Transverse colon (tissue), 4 donors: Measurements from ENCODE around the gene ETV6. TPM values are rescaled to one million over a fixed set of nuclear protein-coding genes. Genes with fewer than 3 reads are reported as not detected.

ENCODE experiments used
- DNase-seq: peaks from one replicate; pipeline ENCODE4 v3.0.0-alpha.2; 2019
- H3K27ac ChIP-seq, 4 donors: fragments of 200-600 bp; sonication (generic); 2 replicates each; pipeline ENCODE4 v1.5.1; 2016 to 2018; ENCODE audit warnings: inconsistent platforms in 4 of 4
- H3K27me3 ChIP-seq: fragments of 200-600 bp; sonication (generic); 2 replicates; pipeline ENCODE4 v1.5.1; 2017; ENCODE audit warnings: inconsistent platforms
- H3K36me3 ChIP-seq, 4 donors: fragments of 200-600 bp; sonication (generic); 2 replicates each; pipeline ENCODE4 v1.5.1; 2017 to 2019; ENCODE audit warnings: inconsistent platforms in 4 of 4
- H3K4me1 ChIP-seq, 4 donors: fragments of 200-600 bp; sonication (generic); 2 replicates each; pipeline ENCODE4 v1.5.1; 2017 to 2020; ENCODE audit warnings: inconsistent platforms in 4 of 4
- H3K4me3 ChIP-seq, 4 donors: fragments of 200-600 bp; sonication (generic); 1 replicate in 1 of 4; 2 replicates in 3 of 4; pipeline versions ENCODE4 v1.5.1 to v1.6.1; 2017 to 2019; ENCODE audit warnings: inconsistent platforms in 4 of 4
- H3K9me3 ChIP-seq, 2 donors: fragments of 200-600 bp; sonication (generic); 2 replicates each; pipeline ENCODE4 v1.5.1; 2017 to 2019; ENCODE audit warnings: inconsistent platforms in 2 of 2
- CTCF ChIP-seq, 5 experiments: fragments of 200-600 bp in 3 of 5; fragments of 450-650 bp in 2 of 5; sonication (generic) in 3 of 5; IDR thresholded peaks; 1 replicate in 2 of 5; 2 replicates in 3 of 5; pipeline ENCODE4 v1.5.1; 2016 to 2017; ENCODE audit warnings: antibody characterized with exemption in 5 of 5, inconsistent platforms in 3 of 5, mild to moderate bottlenecking in 2 of 5, moderate library complexity in 1 of 5
- EP300 ChIP-seq: sonication (generic); formaldehyde crosslinking; IDR thresholded peaks from one replicate; pipeline ENCODE4 v1.6.1; 2017; ENCODE audit warnings: antibody characterized with exemption, low read depth
- POLR2A ChIP-seq: fragments of 450-650 bp; IDR thresholded peaks from one replicate; pipeline ENCODE4 v1.6.1; 2016; ENCODE audit warnings: antibody characterized with exemption, mild to moderate bottlenecking, moderate library complexity
- POLR2AphosphoS5 ChIP-seq, 3 donors: sonication (generic); formaldehyde crosslinking; IDR thresholded peaks; one replicate each; pipeline ENCODE4 v1.6.1; 2016; ENCODE audit warnings: antibody characterized with exemption in 3 of 3
- WGBS, 2 donors: methylation state at CpG; one replicate each; pipeline ENCODE4 v1.1.5; 2018; ENCODE audit warnings: low coverage in 1 of 2; 5-methylcytosine and 5-hydroxymethylcytosine counted together
- in situ Hi-C, 4 donors: fragments of 200-750 bp; cut with MboI; loops; one replicate each; pipeline versions ENCODE4 v1.15.0 to v1.15.1; 2017; ENCODE audit warnings: low sequenced_read_pairs in 3 of 4, low pct_ligation_motif_present in 1 of 4, low pct_unique_long_range_greater_than_20kb in 1 of 4
- intact Hi-C: fragments of 100-400 bp; cut with DNase I; formaldehyde crosslinking; loops from one replicate; pipeline ENCODE4 v1.15.1; 2023; ENCODE audit warnings: low total_unique reads
- total RNA-seq, 4 donors: library from RNA; depleted of rRNA; stranded (reverse); fragments of >200 nt; gene quantifications; one replicate each; pipeline ENCODE4 v1.1.0, GENCODE V29; 2016

The ETV6 gene
- total RNA-seq, 4 donors from 2014 or later = 19.9 to 47.9 (median 41.0) TPM

- in situ Hi-C loops = no loop called here
- H3K4me3 ChIP-seq = no peak overlapping the region
- no peak for DNase-seq
- intact Hi-C loops = no loop called here
- no peaks in the 10 kb centered on the region for H3K27me3 ChIP-seq
- no peak overlapping the region for H3K27ac ChIP-seq
- no peaks in the 10 kb centered on the region for H3K9me3 ChIP-seq
- no peak for TF ChIP-seq POLR2A
- TF ChIP-seq POLR2AphosphoS5 (IDR thresholded peaks at IDR 0.05) = no peak
- TF ChIP-seq CTCF (IDR thresholded peaks at IDR 0.05) = no peak
- no peak for TF ChIP-seq EP300
- H3K36me3 ChIP-seq = peaks cover 0 to 9% (median 2%) of the 10 kb centered on the region in 4 donors
- 70 to 74% methylated on average over 4 of the region's 4 CpGs for WGBS, 2 donors
- peaks cover under 1 to 16% (median 3%) of the 10 kb centered on the region in 4 donors for H3K4me1 ChIP-seq
Observed at GRCh38 chr12:11846488-11846887, 197.0 kb downstream of the ETV6 start.

- no peaks in the 10 kb centered on the region for H3K27me3 ChIP-seq
- H3K4me3 ChIP-seq = no peak overlapping the region
- in situ Hi-C loops (no loop called here), intact Hi-C loops (no loop called here)
- TF ChIP-seq POLR2A (no peak), POLR2AphosphoS5 (IDR thresholded peaks at IDR 0.05) (no peak), CTCF (IDR thresholded peaks at IDR 0.05) (no peak), EP300 (no peak)
- peaks cover 0 to 9% (median 2%) of the 10 kb centered on the region in 4 donors for H3K36me3 ChIP-seq
- H3K27ac ChIP-seq = no peak overlapping the region
- WGBS, 2 donors = 70 to 96% methylated on average over 1 of the region's 1 CpG
- no peaks in the 10 kb centered on the region for H3K9me3 ChIP-seq
- H3K4me1 ChIP-seq = peaks cover 0 to 17% (median 2%) of the 10 kb centered on the region in 4 donors
- DNase-seq = no peak
Observed at GRCh38 chr12:11847539-11847938, 198.1 kb downstream of the ETV6 start.

GRCh38 chr12:11849757-11850504, 200.5 kb downstream of the ETV6 start:
- intact Hi-C loops = loop anchor here (10.0 kb wide), 1 partner anchor 195 kb away; no protein-coding TSS in a partner anchor
- Histone ChIP-seq H3K27ac (no peak overlapping the region), H3K36me3 (peaks cover 0 to 7% (median 1%) of the 10 kb centered on the region in 4 donors), H3K9me3 (no peaks in the 10 kb centered on the region), H3K27me3 (no peaks in the 10 kb centered on the region), H3K4me3 (no peak overlapping the region), H3K4me1 (peaks cover 3 to 30% (median 13%) of the 10 kb centered on the region in 4 donors)
- 93% methylated on average over 19 of the region's 19 CpGs; no CpG with 5 or more reads in 1 of the 2 donors for WGBS, 2 donors
- DNase-seq = no peak
- TF ChIP-seq POLR2AphosphoS5 (IDR thresholded peaks at IDR 0.05) (no peak), EP300 (no peak), POLR2A (no peak), CTCF (IDR thresholded peaks at IDR 0.05) (no peak)
- in situ Hi-C loops = no loop called here

GRCh38 chr12:11853126-11853525, 203.7 kb downstream of the ETV6 start:
- H3K27me3 ChIP-seq = no peaks in the 10 kb centered on the region
- H3K4me1 ChIP-seq = peaks cover 3 to 45% (median 21%) of the 10 kb centered on the region in 4 donors
- H3K27ac ChIP-seq = peak overlapping the region in 3 of 4 donors; percentile 3 to 62 (median 9)
- intact Hi-C loops (loop anchor here (10.0 kb wide), 1 partner anchor 198 kb away; no protein-coding TSS in a partner anchor), in situ Hi-C loops (no loop called here)
- WGBS, 2 donors = 56 to 63% methylated on average over 8 to 12 of the region's 12 CpGs
- DNase-seq = peak; percentile 49
- H3K4me3 ChIP-seq = no peak overlapping the region
- TF ChIP-seq POLR2AphosphoS5 (IDR thresholded peaks at IDR 0.05) (peak in 1 of 3 donors; percentile 27), POLR2A (no peak)
- H3K36me3 ChIP-seq = no peaks in the 10 kb centered on the region
- H3K9me3 ChIP-seq = no peaks in the 10 kb centered on the region
